Activated naive CD4-positive, alpha-beta T cell treated with anti-CD3 and anti-CD28 coated beads, Interleukin-2, amount 50 U/mL, for 72 hours (primary cell): ENCODE measurements around the gene OOSP3. TPM values are rescaled to one million over a fixed set of nuclear protein-coding genes. Genes with fewer than 3 reads are reported as not detected.
"Not testable (repeated sequence)": the region's sequence is repeated elsewhere in the genome, so short reads cannot be mapped to it uniquely, and the experiment has no call there.

Experiments used
- ATAC-seq, 2 donors: fragments of 150-1000 bp; cut with Tn5 transposase; 2 replicates each; pipeline ENCODE4 v1.10.0; 2021; ENCODE audit warnings: mild to moderate bottlenecking in 2 of 2, moderate library complexity in 2 of 2
- DNase-seq, 2 donors: peaks; one replicate each; pipeline ENCODE4 v3.0.0; 2021 to 2022; ENCODE audit warnings: low spot score in 2 of 2
- H3K27ac Mint-ChIP-seq, 2 donors: one replicate each; pipeline ENCODE4 v1.8.0; 2022; ENCODE audit warnings: mild to moderate bottlenecking in 2 of 2, mixed read lengths in 2 of 2
- H3K36me3 Mint-ChIP-seq, 2 donors: one replicate each; pipeline ENCODE4 v1.8.0; 2022; ENCODE audit warnings: mixed read lengths in 2 of 2
- H3K9me3 Mint-ChIP-seq, 2 donors: one replicate each; pipeline ENCODE4 v1.8.0; 2022; ENCODE audit warnings: mixed read lengths in 2 of 2
- total RNA-seq, 2 donors: library from RNA; stranded (reverse); gene quantifications; one replicate each; pipeline ENCODE4 v1.2.3, GENCODE V29; 2022

OOSP3 gene, protein sequence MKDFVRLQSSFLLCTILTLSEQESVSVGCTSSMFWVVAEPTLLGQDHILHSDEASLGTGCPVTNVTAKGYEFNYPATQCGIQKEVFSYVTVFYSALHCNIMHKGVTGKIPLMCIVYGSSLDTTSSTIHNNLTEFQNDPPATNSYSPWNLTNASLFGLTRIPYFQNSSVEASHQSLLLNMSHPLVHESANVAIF
- not detected for total RNA-seq

DNA sequence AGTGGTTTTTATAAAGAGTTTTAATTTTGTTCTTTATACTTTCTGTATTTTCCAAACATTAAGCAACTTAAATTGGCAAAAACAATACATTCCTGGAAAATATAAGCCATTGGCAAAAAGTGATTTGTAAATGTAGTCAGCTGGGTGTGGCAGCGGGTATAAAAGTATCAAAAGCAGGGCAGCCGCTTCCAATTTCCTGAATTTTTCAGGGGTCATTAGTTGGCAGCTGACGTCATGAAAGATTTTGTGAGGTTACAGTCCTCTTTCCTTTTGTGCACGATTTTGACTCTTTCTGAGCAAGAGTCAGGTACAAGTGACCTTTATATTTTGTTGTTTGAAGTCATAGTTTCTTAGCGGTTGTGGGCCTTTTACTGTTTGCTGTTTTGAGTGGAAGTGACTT lies at the start of gene OOSP3:
Gene OOSP3, plus strand, starts transcription at position 208 of the 400 bp plus-strand sequence. Its CDS starts 27 bp downstream, at position 235.
- H3K9me3 Mint-ChIP-seq, result no peaks in the 10 kb centered on the region
- no peak for DNase-seq
- no peak within 1 kb of the TSS for H3K27ac Mint-ChIP-seq
- no peak for ATAC-seq
- H3K36me3 Mint-ChIP-seq, result no peaks in the 10 kb centered on the region

DNA sequence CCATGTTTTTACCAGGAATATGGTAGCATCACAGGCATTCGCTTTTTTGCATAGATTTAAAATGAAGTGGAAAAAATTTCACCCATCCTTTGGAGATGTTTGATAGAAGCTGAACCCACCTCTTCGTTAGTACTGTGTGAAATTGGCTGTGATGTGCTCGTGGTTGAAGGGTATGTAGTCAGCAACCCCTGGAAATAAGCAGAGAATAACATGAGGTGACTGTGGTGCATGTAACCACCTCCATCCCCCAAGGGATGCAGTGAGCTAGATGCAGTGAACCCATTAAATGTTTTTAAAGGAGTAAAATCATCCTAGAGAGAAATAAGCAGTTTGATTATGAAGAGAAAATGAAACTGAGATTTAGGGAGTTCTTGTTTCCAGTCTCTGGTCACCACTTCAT lies 49.2 kb upstream of the OOSP3 start:
- H3K36me3 Mint-ChIP-seq, result no peaks in the 10 kb centered on the region
- H3K9me3 Mint-ChIP-seq, result no peaks in the 10 kb centered on the region
- H3K27ac Mint-ChIP-seq, result no peak overlapping the region
- DNase-seq (no peak), ATAC-seq (no peak)

DNA sequence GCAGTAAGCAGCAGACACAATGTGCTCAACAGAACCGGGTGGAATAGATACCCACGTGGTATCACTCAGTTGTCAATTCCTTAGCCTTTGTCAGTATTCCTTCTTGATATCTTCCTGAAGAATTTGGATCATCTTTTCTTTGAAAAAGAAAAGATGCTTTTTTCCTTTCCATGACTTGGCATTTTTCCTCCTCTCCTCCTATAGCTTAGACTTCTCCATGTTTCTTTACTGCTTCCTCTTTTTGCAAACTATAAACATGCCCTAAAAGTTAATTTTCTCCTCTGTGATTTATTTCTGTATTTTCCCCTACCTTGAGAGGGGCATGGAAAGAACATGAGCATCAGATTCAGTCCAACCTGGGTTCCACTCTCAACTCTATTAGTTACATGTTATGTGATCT lies 45.0 kb upstream of the OOSP3 start:
- DNase-seq (no peak), ATAC-seq (no peak)
- Mint-ChIP-seq H3K9me3 (no peaks in the 10 kb centered on the region), H3K27ac (no peak overlapping the region), H3K36me3 (no peaks in the 10 kb centered on the region)

DNA sequence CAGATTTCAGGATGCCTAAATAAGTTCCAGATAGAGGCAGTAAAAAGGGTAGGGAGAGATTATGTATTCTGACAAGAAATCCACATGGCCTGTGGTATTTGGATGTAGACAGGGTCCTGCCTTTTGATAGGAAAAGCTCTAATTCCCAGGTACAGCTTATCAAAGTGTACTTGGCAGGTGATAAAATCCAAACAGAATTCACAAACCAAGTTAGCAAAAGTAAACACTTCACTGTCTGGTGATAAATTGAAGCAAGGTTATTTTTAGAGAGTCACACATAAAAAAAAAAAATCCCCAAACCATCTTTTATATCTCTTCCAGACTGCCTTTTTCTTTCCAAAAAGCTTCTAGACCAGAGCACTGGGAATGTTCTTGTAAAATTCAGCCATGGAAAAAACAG lies 39.0 kb upstream of the OOSP3 start:
- no peaks in the 10 kb centered on the region for H3K36me3 Mint-ChIP-seq
- DNase-seq (no peak), ATAC-seq (no peak)
- no peak overlapping the region for H3K27ac Mint-ChIP-seq
- H3K9me3 Mint-ChIP-seq, result no peaks in the 10 kb centered on the region

DNA sequence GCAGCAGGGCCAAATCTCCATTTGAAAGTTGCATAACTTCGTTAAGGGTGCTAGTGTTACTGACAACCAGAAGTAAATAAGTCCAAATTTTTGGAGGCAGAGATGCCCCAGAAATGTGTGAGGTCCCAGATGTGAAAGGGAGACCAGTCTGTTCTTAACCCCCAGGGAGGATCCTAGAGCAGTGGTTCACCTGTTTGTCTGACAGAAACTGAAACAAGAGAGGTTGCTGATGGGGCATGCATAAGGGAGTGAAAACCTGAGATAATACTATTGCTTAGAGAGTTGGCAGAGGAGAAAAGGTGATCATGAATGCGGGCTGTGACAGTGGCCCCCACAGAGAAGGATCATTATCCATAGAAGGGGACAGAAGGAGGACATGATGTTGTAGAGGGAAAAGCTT lies 37.1 kb upstream of the OOSP3 start:
- DNase-seq, result no peak

DNA sequence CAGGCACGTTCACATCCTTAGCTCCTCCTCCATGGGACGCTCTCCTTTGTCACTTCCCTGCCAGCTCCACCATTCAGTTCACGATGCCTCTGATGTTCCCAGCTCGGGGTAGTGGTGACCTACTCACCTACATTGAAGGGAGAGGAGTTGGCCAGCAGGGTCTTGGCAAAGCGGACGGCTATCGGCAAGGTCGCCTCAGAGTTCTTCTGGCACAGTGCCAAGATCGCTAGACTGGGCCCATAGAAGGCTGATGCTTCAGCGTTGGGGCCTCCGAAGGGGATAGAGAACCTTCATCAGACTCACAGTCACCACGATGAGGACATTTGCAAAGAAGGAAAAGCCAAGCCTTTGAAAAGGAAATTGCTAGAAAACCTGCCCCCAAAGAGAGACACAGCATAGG lies 36.3 kb upstream of the OOSP3 start:
- H3K27ac Mint-ChIP-seq, result no peak overlapping the region
- DNase-seq (no peak), ATAC-seq (no peak)
- no peaks in the 10 kb centered on the region for H3K36me3 Mint-ChIP-seq
- H3K9me3 Mint-ChIP-seq, result no peaks in the 10 kb centered on the region

More for the DNA sequence above, 37.1 kb upstream of the OOSP3 start:
- Mint-ChIP-seq H3K9me3 (no peaks in the 10 kb centered on the region), H3K36me3 (no peaks in the 10 kb centered on the region), H3K27ac (no peak overlapping the region)
- no peak for ATAC-seq

DNA sequence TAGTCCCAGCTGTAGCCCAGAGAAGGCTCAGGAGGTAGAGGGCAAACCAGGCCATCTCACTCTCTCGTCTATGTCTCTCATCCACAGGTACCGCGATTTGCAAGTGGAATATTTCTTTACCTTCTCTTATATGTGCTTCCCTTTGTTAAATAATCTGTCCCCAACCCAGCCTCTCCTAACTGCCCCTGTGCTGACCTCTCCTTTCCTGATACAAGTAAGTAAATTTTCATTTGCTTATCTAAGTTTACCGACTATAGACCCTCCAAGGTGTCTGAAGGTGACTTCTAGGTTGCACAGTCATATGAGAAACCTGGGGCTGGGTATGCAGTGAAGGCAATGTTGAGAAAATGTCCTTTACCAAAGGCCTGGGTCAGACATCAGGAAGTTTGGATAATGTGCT lies 33.2 kb upstream of the OOSP3 start, which contains the start of gene CBLIF:
Gene CBLIF, minus strand, starts transcription at position 101 of the 400 bp plus-strand sequence. Its CDS starts 46 bp downstream, at position 55.
- no peaks in the 10 kb centered on the region for H3K9me3 Mint-ChIP-seq
- DNase-seq, result no peak
- H3K27ac Mint-ChIP-seq, result no peak within 1 kb of the TSS
- no peaks in the 10 kb centered on the region for H3K36me3 Mint-ChIP-seq
- no peak for ATAC-seq

DNA sequence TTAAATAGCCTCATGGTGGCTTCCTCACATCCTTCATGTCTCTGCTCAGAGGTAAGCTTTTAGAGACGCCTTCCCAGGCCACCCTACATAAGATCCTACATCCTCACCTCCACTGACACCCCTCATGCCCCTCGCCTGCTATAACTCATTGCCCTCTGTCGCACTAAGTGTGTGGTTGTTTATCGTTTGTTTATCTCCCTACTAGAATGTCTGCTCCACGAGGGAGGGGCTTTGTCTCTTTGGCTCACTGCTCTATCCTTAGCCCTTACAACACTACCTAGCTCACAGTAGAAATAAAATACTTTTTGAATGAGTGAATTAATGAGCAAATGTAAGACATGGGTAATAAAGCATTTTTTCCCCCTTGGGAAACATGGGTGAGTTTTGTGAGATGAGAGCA lies 32.0 kb upstream of the OOSP3 start:
- Mint-ChIP-seq H3K9me3 (no peaks in the 10 kb centered on the region), H3K27ac (no peak overlapping the region), H3K36me3 (no peaks in the 10 kb centered on the region)
- no peak for ATAC-seq
- DNase-seq, result no peak

DNA sequence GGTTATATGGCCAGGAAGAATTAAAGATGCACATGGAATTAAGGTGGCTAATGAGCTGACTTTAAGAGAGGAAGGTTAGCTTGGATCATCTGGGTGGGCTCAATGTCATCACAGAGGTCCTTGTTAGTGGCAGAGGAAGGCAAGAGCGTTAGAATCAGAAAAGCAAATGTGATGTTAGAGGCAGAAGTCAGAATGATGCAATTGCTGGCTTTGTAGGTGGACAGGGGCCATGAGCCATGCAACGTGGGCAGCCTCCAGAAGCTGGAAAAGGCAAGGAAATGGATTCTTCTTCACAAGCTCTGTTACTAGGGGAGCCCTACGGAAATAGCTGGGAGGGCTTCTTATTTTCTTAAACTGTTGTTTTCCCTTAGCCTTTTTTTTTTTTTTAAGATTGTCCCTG lies 31.0 kb upstream of the OOSP3 start:
- no peak for ATAC-seq
- H3K36me3 Mint-ChIP-seq, result no peaks in the 10 kb centered on the region
- no peak overlapping the region for H3K27ac Mint-ChIP-seq
- no peak for DNase-seq
- H3K9me3 Mint-ChIP-seq, result no peaks in the 10 kb centered on the region

DNA sequence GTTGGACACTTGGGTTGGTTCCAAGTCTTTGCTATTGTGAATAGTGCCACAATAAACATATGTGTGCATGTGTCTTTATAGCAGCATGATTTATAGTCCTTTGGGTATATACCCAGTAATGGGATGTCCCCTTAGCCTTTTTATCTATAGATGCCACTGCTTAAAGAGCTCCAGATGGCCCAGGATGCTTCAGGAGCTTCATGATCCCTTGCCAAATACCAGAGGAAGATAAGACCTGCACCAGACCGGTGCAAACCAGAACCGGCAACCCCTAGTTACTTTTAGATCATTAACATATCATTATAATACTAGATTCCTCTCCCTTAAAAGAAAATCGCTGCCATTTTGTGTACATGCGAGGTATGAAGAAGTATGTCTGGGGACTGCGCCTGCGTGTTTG lies 30.1 kb upstream of the OOSP3 start:
- not testable (repeated sequence) for DNase-seq, ATAC-seq, H3K36me3 Mint-ChIP-seq, H3K9me3 Mint-ChIP-seq, H3K27ac Mint-ChIP-seq

DNA sequence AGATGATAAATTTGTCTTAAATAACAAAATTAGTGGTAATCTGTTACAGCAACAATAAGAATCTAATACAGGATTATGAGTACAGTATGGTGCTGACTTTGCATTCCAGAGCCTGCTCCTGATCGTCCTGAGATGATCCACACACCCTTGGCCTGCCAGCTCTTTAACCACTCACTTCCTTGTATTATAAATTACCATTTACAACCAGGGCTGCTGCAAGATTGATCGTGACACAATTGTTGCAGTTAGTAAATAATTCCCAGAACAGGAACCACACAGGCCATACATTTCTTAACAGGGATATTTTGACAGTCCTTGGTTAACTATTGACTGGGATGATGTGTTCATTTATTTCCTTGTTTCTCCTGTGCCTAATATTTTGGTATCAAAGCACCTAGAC lies 29.5 kb upstream of the OOSP3 start:
- H3K27ac Mint-ChIP-seq, result no peak overlapping the region
- no peaks in the 10 kb centered on the region for H3K36me3 Mint-ChIP-seq
- ATAC-seq (no peak), DNase-seq (no peak)
- no peaks in the 10 kb centered on the region for H3K9me3 Mint-ChIP-seq

DNA sequence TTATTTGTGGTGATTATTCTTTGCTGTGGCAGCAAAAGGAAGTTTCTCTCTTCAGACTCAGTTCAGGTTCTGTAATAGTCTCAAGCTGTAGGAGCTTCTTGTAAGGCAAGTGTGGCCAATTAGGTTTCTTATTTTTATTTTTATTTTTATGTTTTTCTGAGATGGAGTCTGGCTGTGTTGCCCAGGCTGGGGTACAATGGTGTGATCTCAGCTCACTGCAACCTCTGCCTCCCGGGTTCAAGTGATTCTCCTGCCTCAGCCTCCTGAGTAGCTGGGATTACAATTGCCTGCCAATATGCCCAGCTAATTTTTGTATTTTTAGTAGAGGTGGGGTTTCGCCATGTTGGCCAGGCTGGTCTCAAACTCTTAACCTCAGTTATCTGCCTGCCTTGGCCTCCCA lies 29.0 kb upstream of the OOSP3 start:
- not testable (repeated sequence) for ATAC-seq, H3K36me3 Mint-ChIP-seq, DNase-seq, H3K27ac Mint-ChIP-seq, H3K9me3 Mint-ChIP-seq

DNA sequence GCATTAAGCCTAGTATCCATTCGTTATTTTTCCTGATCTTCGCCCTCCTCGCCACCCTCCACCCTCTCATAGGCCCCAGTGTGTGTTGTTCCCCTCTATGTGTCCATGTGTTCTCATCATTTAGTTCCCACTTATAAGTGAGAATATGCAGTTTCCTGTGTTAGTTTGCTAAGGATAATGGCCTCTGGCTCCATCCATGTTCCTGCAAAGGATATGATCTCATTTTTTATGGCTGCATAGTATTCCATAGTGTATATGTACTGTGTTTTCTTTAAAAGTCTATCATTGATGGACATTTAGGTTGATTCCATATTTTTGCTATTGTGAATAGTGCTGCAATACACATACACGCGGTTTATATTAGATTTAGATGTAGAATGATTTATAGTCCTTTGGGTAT lies 27.2 kb upstream of the OOSP3 start:
- not testable (repeated sequence) for ATAC-seq, H3K36me3 Mint-ChIP-seq, H3K9me3 Mint-ChIP-seq, H3K27ac Mint-ChIP-seq, DNase-seq

DNA sequence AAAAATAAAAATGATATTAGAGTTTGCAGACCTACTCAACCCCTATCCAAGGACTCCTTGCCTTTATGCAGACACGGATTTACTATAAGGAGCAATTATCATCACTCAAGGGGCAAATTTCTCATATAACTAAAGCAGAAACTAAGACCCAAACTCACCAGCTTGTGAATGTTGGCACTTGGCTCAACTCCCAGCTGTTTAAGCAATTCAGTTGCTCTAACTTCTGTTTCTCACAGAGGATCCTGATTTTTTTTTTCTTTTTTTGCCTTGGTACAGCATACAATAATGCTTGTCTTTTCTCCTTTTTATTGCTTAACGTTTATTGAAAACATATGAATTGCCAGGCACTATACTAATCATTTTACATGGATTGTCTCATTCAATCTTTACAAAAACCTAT lies 23.7 kb upstream of the OOSP3 start:
- no peak for DNase-seq
- H3K36me3 Mint-ChIP-seq, result no peaks in the 10 kb centered on the region
- H3K9me3 Mint-ChIP-seq, result no peaks in the 10 kb centered on the region
- H3K27ac Mint-ChIP-seq, result no peak overlapping the region
- no peak for ATAC-seq

DNA sequence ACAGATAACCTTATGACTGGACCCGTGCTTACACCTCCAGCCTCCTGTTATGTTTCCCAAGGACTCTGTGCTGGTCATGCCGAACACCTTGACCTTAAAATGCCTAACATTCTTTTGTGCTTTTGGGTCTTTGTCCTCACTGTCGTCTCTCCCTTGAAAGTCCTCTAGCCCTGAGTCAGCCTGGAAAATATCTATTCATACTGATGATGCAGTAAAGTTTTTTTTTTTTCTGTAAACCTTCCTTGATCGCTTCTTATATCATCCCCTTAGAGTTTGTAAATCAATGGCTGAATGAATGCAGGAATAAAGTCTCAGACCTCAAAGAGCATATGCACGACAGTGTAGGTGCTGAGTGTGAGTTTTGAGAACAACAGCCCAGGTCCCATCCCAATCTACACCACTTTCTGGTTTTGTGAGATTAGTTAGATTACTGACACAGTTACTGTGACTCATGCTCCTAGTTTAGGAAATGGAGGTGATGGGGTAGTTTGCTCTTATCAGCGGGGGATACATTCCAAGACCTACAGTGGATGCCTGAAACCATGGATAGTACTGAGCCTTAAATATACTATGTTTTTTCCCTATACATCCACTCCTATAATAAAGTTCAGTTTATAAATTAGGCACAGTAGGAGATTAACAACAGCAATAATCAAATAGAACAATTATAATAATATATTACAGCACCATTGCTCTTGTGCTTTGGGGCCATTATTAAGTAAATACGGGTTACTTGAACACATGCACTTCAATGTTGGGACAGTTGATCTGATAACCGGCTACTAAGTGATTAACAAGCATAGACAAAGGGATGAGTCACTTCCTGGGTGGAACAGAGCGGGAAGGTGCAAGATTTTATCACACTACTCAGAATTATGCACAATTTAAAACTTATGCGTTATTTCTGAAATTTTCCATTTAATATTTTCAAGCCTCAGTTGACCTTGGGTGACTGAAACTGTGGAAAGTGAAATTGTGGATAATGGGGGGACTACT lies 20.8 kb upstream of the OOSP3 start:
- ATAC-seq, result peak; percentile 82 to 85

DNA sequence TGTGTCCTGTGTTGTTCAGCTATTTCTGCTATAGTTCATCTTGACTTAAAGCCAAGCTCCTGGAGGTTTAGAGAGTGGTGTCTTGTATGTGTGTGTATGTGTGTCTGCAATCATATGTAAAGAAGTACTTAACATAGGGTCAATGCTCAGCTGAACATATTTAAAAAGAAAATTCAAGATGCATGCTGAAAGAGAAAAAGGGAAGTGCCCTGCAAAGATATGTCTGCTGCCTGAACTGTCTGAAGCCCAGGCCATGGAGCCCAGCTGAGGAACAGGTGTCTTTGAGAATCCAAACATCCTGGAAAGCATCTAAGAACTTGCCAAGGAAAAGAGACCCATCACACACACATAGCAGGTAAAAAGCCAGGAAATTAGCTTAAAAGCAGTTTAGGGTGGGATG lies 18.9 kb upstream of the OOSP3 start:
- Mint-ChIP-seq H3K36me3 (no peaks in the 10 kb centered on the region), H3K27ac (no peak overlapping the region), H3K9me3 (no peaks in the 10 kb centered on the region)
- ATAC-seq (no peak), DNase-seq (no peak)

More for the DNA sequence above, 20.8 kb upstream of the OOSP3 start:
- H3K9me3 Mint-ChIP-seq, result no peaks in the 10 kb centered on the region
- DNase-seq, result no peak
- H3K27ac Mint-ChIP-seq, result peak overlapping the region in 1 of 2 donors; percentile 66
- no peaks in the 10 kb centered on the region for H3K36me3 Mint-ChIP-seq

DNA sequence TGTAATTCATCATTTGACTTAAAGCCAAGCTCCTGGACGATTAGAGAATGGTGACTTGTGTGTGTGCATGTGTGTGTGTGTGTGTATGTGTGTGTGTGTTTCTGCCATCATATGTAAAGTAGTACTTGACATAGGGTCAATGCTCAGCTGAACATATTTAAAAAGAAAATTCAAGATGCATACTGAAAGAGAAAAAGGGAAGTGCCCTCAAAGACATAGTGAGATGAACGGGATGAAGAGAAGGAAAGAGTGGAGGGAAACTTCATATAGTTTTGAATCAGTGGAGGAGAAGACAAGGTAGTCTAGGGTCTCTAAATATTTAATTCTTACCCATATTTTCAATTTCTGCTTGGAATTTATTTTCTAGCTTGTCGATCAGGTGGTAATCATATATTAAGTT lies 16.3 kb upstream of the OOSP3 start:
- no peak for ATAC-seq
- Mint-ChIP-seq H3K36me3 (no peaks in the 10 kb centered on the region), H3K27ac (no peak overlapping the region), H3K9me3 (no peaks in the 10 kb centered on the region)
- no peak for DNase-seq

DNA sequence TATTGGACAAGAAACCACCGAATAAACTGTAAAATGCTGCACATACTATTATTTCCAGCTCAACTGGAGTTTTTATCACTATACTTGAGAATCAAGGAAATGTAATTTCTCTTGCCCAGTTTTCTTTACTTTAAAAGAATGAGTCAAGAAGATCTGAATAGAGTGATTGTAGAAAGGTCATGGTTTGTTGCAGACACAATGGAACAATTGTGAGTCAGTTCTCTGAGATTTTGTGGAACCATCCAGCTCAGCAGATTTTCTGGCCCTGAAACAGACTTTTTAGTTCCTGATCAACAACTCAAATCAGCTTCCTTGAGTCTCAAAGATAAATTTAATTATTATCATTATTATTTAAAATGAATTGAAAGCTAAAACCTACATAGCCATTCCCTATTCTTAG lies 13.6 kb upstream of the OOSP3 start:
- H3K9me3 Mint-ChIP-seq, result no peaks in the 10 kb centered on the region
- no peaks in the 10 kb centered on the region for H3K36me3 Mint-ChIP-seq
- peak in 1 of 2 donors; percentile 40 for ATAC-seq
- H3K27ac Mint-ChIP-seq, result no peak overlapping the region
- DNase-seq, result no peak
